ENCODE measurements around the gene NKD1.
A peak's percentile ranks its signal among the peaks of the same experiment; 100 is the strongest.

NKD1 gene

GRCh38 chr16:50548125-50548908, at the start of gene NKD1:
Gene NKD1, plus strand, starts transcription at chr16:50548396. Its CDS starts 158 bp downstream, at chr16:50548554.
- no peak for TF ChIP-seq CTCF (IDR thresholded peaks at IDR 0.05; ENCODE audit: insufficient read depth, low read depth, low read length, missing control alignments)
- H3K4me3 ChIP-seq (ENCODE audit: low read length) = peak within 1 kb of the TSS; percentile 59
- peak; percentile 70 for DNase-seq (ENCODE audit: low read depth)

GRCh38 chr16:50498431-50499155, 49.6 kb upstream of the NKD1 start:
- DNase-seq (ENCODE audit: low read depth) = no peak

GRCh38 chr16:50499254-50499653, 48.9 kb upstream of the NKD1 start:
- no peak for TF ChIP-seq CTCF (IDR thresholded peaks at IDR 0.05; ENCODE audit: insufficient read depth, low read depth, low read length, missing control alignments)
- no peak for DNase-seq (ENCODE audit: low read depth)
- no peak overlapping the region for H3K4me3 ChIP-seq (ENCODE audit: low read length)

More at GRCh38 chr16:50498431-50499155, 49.6 kb upstream of the NKD1 start:
- H3K4me3 ChIP-seq (ENCODE audit: low read length) = no peak overlapping the region
- no peak for TF ChIP-seq CTCF (IDR thresholded peaks at IDR 0.05; ENCODE audit: insufficient read depth, low read depth, low read length, missing control alignments)

GRCh38 chr16:50500171-50500874, 47.9 kb upstream of the NKD1 start:
- no peak for TF ChIP-seq CTCF (IDR thresholded peaks at IDR 0.05; ENCODE audit: insufficient read depth, low read depth, low read length, missing control alignments)
- DNase-seq (ENCODE audit: low read depth) = no peak
- H3K4me3 ChIP-seq (ENCODE audit: low read length) = no peak overlapping the region

GRCh38 chr16:50501251-50501650, 46.9 kb upstream of the NKD1 start:
- TF ChIP-seq CTCF (IDR thresholded peaks at IDR 0.05; ENCODE audit: insufficient read depth, low read depth, low read length, missing control alignments) = no peak
- DNase-seq (ENCODE audit: low read depth) = no peak
- no peak overlapping the region for H3K4me3 ChIP-seq (ENCODE audit: low read length)

GRCh38 chr16:50501986-50502615, 46.1 kb upstream of the NKD1 start:
- DNase-seq (ENCODE audit: low read depth) = no peak
- no peak overlapping the region for H3K4me3 ChIP-seq (ENCODE audit: low read length)
- no peak for TF ChIP-seq CTCF (IDR thresholded peaks at IDR 0.05; ENCODE audit: insufficient read depth, low read depth, low read length, missing control alignments)

Data from epithelial cell of esophagus (primary cell).